Fibroblast of peridontal ligament (primary cell): ENCODE data around the gene POM121.
"Not testable (repeated sequence)": the region's sequence is repeated elsewhere in the genome, so short reads cannot be mapped to it uniquely, and the experiment has no call there.

Experiments
- DNase-seq: peaks from one replicate; pipeline ENCODE4 v3.0.0-alpha.2; 2010; ENCODE audit errors: extremely low read depth

Gene POM121

DNA sequence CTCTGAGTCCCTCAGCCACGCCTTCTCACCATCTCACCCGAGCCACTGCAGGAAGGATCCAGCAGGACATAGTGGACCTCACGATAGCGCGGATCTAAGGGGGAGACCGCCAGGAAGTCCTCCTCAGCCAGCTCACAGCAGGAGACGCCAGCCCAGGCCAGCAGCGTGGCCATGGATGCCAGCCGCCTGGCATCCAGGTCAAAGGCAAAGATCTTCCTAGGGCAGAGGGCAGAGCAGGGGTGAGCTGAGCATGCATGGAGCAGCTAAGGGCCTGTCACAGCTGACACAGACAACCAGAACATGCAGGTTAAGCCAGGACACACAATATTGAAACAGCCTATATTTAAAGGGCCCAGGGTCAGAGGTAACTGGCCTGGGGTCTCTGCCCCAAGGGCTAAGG, 24.4 kb downstream of the POM121 start:
- DNase-seq: not testable (repeated sequence)

DNA sequence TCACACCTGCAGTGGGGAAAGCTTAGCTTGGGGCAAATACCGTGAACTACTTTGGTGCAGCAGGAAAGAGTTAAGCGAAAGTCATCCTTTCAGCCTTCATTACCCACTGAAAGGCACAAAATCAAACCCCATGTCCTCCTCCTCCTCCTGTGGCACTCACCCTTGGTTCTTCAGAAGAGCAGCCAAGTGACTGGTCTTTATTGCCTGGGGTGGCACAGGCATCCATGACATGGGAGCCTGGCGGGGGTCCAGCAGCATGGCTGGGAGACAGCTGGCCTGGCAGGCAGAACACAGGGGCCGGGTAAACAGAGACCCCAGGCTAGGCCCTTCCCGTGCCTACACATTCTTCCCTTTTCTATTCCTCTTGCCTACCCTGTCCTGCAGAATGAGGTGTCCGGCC, 24.8 kb downstream of the POM121 start:
- DNase-seq: not testable (repeated sequence)

DNA sequence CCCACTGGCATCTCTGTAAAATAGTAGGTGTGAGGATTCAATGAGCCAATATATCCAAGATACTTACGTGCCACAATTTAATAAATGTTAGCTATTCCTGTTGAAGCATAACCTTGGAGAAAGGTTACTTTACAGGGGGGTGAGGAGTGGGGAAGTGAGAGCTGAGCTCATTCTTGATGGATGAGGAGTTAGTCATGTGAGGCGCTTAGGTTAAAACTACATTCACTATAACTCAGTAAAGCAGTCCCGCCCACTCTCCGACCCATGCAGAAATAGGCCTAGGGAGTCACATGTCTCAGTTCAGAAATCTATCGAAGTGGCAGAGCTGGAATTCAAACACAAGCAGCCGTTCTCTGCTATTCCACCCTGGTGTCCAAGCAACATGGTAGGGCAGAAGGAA, 25.5 kb downstream of the POM121 start:
- not testable (repeated sequence) for DNase-seq

DNA sequence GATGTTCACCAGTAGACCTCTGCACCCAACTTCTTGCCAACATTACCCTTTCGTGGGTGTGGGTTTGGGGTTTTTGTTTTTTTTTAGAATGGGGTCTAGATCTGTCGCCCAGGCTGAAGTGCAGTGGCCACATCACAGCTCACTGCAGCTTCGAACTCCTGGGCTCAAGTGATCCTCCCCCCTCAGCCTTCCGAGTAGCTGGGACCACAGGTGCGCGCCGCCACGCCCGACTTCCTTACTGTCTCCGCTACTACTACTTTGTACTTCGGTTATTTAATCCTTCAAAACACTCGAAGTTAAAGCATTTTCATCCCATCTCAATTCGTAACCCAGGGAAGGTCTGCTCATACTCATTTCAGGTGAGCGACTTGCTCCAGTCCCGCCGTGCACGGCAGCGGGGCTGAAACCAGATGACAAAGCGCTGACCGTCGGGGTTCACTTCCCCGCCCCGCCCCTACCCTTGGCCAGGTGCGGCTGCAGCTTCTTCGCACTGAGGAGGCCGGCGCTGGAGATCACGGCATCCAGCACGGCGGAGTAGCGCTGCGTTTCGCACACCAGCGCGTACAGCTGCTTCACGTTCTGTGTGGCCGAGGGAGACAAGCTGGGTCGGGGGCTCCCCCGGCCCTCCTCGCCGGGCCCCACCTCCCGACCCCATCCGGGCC, 29.1 kb downstream of the POM121 start:
- not testable (repeated sequence) for DNase-seq

DNA sequence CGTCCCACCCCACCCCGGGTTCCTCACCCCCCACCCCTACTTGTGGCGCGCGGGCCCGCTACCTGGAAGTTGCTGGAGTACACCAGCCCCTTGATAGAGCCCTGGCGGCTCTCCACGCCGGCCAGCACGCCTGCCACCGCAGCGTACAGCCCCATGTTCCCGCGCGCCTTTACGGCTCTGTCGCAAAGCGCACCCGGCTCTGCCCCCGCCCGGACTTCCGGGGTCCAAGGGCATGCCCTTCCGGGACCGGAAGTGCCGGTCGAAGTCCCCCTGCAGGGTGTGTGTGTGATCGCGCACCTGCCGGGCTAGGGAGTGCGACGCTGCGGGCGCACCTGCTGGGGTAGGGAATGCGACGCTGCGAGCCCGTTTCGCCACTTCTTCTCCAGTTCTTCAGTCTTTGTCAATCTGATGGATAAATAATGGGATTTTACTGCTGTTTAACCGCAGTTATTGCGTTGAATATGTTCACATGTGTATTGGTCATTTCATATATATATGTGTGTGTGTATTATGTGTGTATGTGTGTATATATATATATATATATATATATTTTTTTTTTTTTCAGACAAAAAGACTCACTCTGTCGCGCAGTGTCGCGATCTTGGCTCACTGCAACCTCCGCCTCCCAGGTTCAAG, 29.8 kb downstream of the POM121 start:
- DNase-seq: not testable (repeated sequence)

DNA sequence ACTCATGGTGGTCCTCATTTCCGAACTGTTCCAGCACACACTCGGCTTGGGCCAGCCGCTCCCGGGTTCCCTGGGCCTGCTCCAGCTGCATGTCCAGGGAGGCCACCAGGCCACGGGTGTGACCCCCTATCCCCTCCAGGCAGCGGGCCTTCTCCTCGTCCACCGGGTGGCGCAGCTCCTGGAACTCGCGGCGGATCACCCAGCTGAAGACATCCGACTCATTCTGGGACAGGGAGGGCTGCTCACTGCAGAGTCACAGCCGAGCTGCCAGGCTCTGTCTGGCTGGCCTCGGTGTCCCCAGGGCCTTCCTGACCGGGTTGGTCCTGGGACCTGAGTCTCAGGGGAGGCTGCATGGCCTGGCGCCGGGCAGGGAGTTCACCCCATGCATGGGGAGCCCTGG, 35.1 kb downstream of the POM121 start:
- DNase-seq: not testable (repeated sequence)

DNA sequence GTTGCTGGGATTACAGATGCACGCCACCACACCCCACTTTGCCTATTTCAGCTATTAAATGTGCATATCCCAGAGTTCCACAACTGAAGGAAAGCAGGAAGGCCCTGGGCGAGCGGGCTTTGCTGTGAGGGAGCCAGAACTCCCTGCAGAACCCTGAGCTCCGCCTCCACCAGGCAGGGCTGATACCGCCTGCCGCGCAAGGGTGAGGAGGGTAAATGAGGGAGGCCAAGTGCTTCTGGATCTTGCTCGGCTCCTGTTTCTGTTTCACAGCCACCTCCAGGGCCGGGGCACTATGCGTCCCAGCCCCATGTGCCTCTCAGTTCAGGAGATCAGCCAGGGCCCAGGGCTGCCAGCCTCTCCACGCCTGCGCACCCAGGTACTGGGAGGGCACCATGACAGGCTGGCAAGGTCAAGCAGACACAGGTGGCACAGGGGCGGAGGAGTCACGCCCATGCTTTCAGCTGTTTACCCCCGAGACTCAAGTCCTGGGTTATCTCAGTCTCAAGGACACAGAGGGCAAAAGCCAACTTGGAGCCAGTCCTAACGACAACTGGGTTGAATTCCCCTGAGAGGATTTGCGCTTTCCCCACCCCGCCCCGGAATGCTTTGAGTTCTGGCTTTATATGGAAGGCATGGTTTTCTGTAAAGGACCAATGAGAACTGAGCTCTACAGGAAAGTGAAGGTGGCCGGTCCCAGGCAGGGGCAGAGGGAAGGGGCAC, 35.9 kb downstream of the POM121 start:
- DNase-seq: not testable (repeated sequence)

DNA sequence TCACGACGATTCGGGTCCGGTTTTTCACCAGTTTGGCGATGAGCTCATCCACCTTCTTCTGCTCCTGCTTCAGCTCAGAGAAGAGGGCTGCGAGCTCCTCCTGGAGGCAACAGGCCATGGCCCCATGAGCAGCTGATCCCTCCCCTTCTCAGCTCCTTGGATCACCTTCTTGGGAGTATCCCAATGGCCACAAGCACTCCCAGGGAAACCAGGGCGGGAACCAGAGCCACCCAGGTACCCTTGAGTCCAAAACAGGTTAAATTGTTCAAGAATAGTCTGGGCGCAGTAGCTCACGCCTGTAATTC, 36.4 kb downstream of the POM121 start:
- not testable (repeated sequence) for DNase-seq

DNA sequence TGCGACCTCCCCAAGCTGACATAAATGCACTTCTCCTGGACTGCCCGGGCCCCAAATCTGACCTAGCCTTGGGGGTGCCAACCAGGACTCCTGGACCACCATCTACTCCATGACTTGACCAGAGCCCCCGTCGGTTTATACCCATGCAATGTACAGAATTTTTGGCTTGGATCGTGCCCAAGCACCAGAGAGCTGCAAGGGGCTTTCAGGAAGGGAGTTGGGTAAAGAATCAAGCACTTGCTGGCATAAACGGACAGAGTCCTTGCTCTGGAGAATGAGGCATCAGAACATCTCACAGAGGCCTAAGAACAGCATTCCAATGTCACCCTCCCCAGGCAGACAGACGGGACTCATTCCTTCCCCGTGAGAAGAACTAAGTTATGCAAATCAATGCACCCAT, 38.2 kb downstream of the POM121 start:
- not testable (repeated sequence) for DNase-seq

DNA sequence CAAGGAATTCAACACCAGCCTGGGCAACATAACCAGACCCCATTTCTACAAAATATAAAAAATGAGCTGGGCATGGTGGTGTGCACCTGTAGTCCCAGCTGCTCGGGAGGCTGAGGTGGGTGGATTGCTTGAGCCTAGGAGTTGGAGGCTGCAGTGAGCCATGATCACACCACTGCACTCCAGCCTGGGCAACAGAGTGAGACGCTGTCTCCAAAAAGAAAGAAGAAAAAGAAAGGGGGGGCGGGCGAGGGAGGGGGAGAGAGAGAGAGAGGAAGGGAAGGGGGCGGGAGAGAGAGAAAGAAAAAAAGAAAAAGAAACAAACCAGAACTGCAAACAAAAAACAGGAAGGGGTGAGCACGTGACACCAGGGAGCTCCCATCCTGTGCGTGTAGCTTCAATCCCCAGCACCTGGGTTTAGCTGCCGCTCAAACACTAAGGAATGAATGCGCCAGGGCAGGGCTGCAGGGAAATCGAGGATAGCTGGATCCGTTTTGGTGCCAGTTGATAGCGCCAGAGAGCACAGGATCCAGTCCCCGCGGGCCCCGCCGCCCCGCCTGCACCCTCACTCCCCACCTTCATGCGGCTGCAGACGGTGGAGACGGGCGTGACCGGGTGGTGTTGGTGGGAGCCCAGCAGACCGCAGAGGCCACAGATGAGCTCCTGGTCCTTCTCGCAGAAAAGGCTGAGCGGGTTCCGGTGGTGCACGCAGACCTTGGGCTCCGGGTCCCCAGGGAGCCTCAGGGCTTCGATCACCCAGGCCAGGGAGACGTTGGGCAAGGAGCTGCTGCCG, 40.5 kb downstream of the POM121 start:
- not testable (repeated sequence) for DNase-seq

DNA sequence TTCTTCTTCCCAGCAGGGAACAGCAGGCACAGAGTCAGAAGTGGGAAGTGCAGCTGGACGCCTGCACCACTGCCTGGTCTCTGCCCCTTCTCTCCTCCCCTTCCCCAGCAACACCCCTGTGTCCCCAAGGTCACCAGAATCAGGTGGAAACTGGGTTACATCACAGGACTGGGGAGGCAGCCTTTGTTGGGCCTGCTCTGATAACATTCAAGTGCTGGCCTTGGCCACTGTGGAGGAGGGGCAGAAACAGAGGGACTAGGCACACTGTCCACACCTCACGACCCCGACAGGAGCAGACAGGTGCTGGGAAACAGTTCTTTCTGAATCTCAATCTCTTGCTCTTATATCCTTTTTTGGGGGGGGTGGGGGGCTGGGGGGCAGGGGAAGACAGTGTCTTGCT, 42.0 kb downstream of the POM121 start:
- DNase-seq: not testable (repeated sequence)

DNA sequence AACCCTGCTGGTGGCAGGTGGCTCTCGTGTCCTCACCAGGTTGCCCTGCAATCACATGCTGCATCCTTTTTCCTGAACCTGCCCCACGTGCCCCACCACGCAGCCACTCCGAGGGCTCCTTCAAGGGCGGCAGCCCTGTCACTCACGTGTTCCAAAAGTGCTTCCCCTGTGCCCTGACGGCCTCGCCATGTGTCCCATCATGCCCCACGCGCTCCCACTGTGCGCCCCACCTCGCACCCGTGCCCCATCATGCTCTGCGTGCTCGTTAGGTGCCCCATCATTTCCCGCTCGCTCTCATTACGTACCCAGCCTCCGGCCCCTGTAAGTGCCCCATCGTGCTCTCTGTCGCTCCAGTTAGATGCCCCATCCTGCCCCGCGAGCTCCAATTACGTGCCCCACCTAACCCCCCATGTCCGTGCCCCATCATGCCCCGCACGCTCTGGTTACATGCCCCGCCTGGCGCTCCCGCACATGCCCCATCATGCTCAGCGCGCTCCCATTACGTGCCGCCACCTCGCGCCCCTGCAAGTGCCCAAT, 44.2 kb downstream of the POM121 start, which contains the start of gene TRIM74:
TSS of gene TRIM74 (minus strand) at position 487 of the 537 bp plus-strand sequence. CDS start 3,309 bp downstream, outside the sequence.
- not testable (repeated sequence) for DNase-seq

DNA sequence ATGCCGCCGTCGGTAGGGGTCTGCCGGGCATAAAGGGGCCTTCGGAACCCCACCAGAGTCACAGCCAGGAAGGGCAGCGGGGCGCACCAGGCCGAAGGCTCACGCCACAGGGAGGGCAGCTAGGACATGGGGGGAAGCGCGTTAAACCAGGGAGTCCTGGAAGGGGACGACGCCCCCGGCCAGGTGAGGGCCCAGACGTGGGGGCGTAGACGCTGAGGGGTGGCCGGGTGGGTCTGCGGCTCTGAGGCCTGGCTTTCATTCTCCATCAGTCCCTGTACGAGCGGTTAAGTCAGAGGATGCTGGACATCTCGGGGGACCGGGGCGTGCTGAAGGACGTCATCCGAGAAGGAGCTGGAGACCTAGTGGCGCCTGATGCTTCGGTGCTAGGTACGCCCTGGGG, 44.8 kb downstream of the POM121 start:
- not testable (repeated sequence) for DNase-seq

DNA sequence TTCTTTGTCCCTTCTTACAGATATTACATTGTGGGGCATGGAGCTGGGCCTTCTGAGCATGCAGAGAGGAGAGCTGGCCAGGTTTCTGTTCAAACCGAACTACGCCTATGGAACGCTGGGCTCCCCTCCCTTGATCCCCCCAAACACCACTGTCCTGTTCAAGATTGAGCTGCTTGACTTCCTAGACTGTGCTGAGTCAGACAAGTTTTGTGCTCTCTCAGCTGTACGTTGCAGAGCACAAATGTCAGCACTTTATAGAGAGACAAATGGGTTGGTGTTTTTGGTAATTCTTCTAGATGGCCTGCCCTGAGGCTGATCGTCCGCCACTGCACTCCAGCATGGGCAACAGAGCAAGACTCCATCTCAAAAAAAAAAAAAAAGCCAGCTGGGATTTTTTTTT, 46.6 kb downstream of the POM121 start:
- DNase-seq: not testable (repeated sequence)

DNA sequence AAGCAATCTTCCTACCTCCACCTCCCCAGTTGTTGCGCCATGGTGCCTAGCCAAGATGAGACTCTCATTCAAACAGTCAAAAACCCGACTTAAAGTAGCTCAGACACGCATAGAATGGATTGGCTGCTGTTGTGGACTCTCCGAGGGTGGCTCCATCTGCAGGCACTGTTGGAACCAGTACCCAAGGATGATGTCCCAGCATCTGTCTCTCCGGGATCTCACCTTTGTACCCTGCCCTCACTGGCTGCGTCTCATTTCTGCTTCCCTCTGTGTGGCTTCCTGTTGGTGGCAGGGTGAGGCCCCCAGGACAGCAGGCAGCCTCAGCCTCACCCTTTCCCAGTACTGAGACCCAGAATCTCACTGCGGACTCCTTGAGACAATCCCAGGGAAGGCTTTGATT, 49.9 kb downstream of the POM121 start:
- not testable (repeated sequence) for DNase-seq

DNA sequence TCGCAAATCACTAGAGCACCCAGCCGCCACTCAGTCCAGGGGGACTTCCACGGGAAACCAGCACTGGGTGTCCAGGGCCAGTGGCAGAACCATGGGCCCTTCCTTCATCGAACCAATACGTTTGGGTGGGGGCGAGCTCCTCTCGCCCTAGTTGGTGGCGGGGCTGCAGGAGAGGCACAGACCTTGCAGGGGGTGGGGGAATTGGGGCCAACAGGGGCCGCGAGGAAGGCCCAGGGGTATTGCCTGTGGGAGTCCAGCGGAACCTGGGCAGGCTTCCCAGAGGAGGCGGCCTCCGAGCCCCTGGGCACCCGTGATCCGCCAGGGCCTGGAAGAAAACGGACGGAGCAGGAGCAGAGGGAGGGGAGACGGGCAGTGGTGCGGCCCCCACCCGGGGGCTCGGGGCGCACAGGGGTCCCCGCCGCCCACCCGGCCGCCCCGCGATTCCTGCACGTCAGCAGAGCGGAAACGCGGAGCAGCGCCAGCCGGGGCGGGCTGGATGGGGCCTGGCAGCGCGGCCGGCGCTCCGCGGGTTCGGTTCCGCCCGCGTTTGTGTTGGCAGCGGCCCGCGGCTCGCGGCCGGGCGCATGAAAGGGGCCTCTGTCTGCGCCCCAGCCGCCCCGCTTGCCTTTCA, 50.9 kb downstream of the POM121 start:
- not testable (repeated sequence) for DNase-seq

DNA sequence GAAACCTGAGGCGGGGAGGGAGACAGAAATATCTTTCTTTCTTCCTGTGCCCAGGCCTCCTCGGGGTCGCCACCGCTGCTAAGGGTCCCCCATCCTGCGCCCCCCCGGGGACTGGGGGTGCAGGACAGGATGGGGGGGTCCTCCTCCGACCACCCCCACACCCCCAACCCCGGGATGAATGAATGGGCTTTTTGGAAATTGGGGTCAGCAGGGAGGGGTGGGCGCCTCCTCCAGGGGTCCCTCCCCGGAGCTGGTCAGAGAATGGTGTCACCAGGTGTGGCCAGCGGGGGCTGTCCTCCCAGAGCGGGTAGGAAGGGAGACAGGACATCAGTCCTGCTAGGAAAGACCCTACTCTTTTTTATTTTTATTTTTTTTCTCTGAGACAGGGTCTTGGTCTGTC, 51.5 kb downstream of the POM121 start:
- not testable (repeated sequence) for DNase-seq

DNA sequence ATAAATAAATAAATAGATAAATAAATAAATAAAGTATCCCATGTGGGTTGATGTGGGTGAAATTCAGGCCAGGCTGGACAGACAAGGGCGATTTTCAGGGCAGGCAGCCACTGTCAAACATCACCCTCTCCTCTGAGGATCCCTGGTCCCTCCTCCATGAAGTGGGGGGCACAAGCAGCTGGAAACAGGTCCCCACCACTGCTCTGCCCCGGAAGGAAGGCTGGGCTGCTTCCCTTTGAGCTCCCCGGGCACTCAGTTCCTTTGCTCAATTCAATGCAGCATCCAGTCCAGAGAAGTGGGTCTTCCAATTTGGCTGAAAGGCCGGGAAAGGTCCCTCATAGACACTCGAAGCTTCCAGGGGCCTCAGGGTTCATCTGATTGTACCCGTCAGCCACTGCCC, 55.5 kb downstream of the POM121 start:
- not testable (repeated sequence) for DNase-seq

DNA sequence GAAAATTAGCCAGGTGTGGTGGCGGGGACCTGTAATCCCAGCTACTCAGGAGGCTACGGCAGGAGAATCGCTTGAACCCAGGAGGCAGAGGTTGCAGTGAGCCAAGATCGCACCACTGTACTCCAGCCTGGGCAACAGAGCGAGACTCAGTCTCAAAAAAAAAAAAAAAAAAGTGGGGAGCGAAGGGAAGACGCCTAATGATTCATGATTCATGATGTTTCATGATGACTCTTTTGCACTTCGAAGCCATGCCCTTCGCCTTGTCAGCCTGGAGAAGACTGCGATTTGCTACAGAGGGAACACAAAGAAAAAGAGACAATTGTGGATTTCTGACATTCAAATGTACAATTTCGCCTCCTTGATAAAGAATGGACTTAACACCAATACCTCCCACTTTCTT, 57.2 kb downstream of the POM121 start:
- not testable (repeated sequence) for DNase-seq

DNA sequence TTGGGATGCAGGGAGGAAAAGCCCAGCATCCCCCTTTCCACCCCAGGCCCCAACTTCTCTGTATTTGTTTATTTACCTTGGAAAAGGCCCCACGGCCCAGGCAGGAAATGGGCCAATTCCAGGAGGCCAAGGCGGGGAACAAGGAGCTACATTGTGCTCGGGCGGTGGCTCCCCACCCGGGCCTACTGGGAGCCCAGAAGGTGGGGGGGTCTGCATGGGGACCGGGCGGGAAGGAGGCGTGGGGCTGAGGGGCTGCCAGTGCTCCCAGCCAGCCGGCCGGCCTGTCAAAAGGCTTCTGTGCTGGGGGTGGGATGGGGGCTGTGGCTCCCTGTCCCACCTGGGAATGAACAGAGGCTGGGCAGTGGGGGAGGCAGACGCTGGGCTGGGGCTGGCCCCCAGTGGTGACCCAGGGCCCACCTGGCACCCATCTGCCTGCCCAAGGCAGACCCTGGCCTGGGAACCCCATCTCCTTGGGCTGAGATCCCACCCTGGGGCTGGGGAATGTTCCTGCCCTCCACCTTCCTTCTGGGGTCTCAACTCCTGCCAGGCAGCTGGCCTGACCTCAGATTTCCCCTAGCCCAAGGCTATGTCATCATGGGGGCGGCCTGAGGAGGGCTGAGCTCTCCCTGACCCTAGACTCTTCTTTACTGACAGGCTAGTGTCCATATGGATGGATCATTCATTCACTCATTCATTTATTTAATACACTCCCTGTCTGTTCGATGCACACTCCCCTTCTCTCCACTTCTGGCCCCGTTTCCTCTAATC, 65.4 kb downstream of the POM121 start:
- not testable (repeated sequence) for DNase-seq
